Measurements from ENCODE around the gene MOGAT1. TPM values are rescaled to one million over a fixed set of nuclear protein-coding genes. Genes with fewer than 3 reads are reported as not detected.

The MOGAT1 gene
- total RNA-seq, 1 donor: not detected

- Histone ChIP-seq H3K4me1 (ENCODE audit: insufficient read depth, low read length) (peaks cover 12% of the 10 kb centered on the region), H3K79me2 (ENCODE audit: insufficient read depth, low read length) (peaks cover 46% of the 10 kb centered on the region), H3K9me3 (ENCODE audit: low read depth, low read length) (no peaks in the 10 kb centered on the region), H4K20me1 (ENCODE audit: insufficient read depth, low read length) (peaks cover under 1% of the 10 kb centered on the region), H3K4me2 (ENCODE audit: insufficient read depth, low read length) (peak overlapping the region; percentile 93), H3K36me3 (ENCODE audit: insufficient read depth, low read length) (no peaks in the 10 kb centered on the region), H3K27ac (ENCODE audit: low read depth, low read length) (peak overlapping the region; percentile 98), H2AFZ (ENCODE audit: low read length) (peak overlapping the region; percentile 87), H3K4me3 (ENCODE audit: insufficient read depth, low read length) (peak overlapping the region; percentile 94), H3K27me3 (ENCODE audit: insufficient read depth, low read length) (no peaks in the 10 kb centered on the region)
- no peak for TF ChIP-seq CTCF (IDR thresholded peaks at IDR 0.05; ENCODE audit: extremely low read depth, low read depth, low read length)
- DNase-seq (ENCODE audit: insufficient read length, low spot score, missing footprints): no peak
These were observed 14.7 kb upstream of the MOGAT1 start for GRCh38 chr2:222656526-222657446.

GRCh38 chr2:222663479-222663878 is 8.0 kb upstream of the MOGAT1 start:
- no peak overlapping the region for H3K4me2 ChIP-seq (ENCODE audit: insufficient read depth, low read length)
- no peaks in the 10 kb centered on the region for H3K36me3 ChIP-seq (ENCODE audit: insufficient read depth, low read length)
- H3K27ac ChIP-seq (ENCODE audit: low read depth, low read length): no peak overlapping the region
- no peaks in the 10 kb centered on the region for H4K20me1 ChIP-seq (ENCODE audit: insufficient read depth, low read length)
- H3K4me1 ChIP-seq (ENCODE audit: insufficient read depth, low read length): no peaks in the 10 kb centered on the region
- H3K27me3 ChIP-seq (ENCODE audit: insufficient read depth, low read length): peaks cover 2% of the 10 kb centered on the region
- no peaks in the 10 kb centered on the region for H3K79me2 ChIP-seq (ENCODE audit: insufficient read depth, low read length)
- no peaks in the 10 kb centered on the region for H3K9me3 ChIP-seq (ENCODE audit: low read depth, low read length)
- TF ChIP-seq CTCF (IDR thresholded peaks at IDR 0.05; ENCODE audit: extremely low read depth, low read depth, low read length): no peak
- DNase-seq (ENCODE audit: insufficient read length, low spot score, missing footprints): no peak
- no peak overlapping the region for H2AFZ ChIP-seq (ENCODE audit: low read length)
- H3K4me3 ChIP-seq (ENCODE audit: insufficient read depth, low read length): no peak overlapping the region

GRCh38 chr2:222668494-222669154 is 2.8 kb upstream of the MOGAT1 start:
- Histone ChIP-seq H3K79me2 (ENCODE audit: insufficient read depth, low read length) (no peaks in the 10 kb centered on the region), H3K27me3 (ENCODE audit: insufficient read depth, low read length) (peaks cover 10% of the 10 kb centered on the region), H3K4me2 (ENCODE audit: insufficient read depth, low read length) (no peak overlapping the region), H3K36me3 (ENCODE audit: insufficient read depth, low read length) (no peaks in the 10 kb centered on the region), H3K27ac (ENCODE audit: low read depth, low read length) (no peak overlapping the region), H3K9me3 (ENCODE audit: low read depth, low read length) (no peaks in the 10 kb centered on the region), H3K4me3 (ENCODE audit: insufficient read depth, low read length) (no peak overlapping the region), H3K4me1 (ENCODE audit: insufficient read depth, low read length) (peaks cover 7% of the 10 kb centered on the region), H2AFZ (ENCODE audit: low read length) (no peak overlapping the region), H4K20me1 (ENCODE audit: insufficient read depth, low read length) (no peaks in the 10 kb centered on the region)
- no peak for DNase-seq (ENCODE audit: insufficient read length, low spot score, missing footprints)
- TF ChIP-seq CTCF (IDR thresholded peaks at IDR 0.05; ENCODE audit: extremely low read depth, low read depth, low read length): no peak

- no peak overlapping the region for H2AFZ ChIP-seq (ENCODE audit: low read length)
- H3K9me3 ChIP-seq (ENCODE audit: low read depth, low read length): no peaks in the 10 kb centered on the region
- H3K36me3 ChIP-seq (ENCODE audit: insufficient read depth, low read length): no peaks in the 10 kb centered on the region
- DNase-seq (ENCODE audit: insufficient read length, low spot score, missing footprints): no peak
- TF ChIP-seq CTCF (IDR thresholded peaks at IDR 0.05; ENCODE audit: extremely low read depth, low read depth, low read length): no peak
- H3K27ac ChIP-seq (ENCODE audit: low read depth, low read length): no peak overlapping the region
- peaks cover 10% of the 10 kb centered on the region for H3K27me3 ChIP-seq (ENCODE audit: insufficient read depth, low read length)
- H3K4me1 ChIP-seq (ENCODE audit: insufficient read depth, low read length): peaks cover 7% of the 10 kb centered on the region
- no peaks in the 10 kb centered on the region for H4K20me1 ChIP-seq (ENCODE audit: insufficient read depth, low read length)
- H3K79me2 ChIP-seq (ENCODE audit: insufficient read depth, low read length): no peaks in the 10 kb centered on the region
- no peak overlapping the region for H3K4me3 ChIP-seq (ENCODE audit: insufficient read depth, low read length)
- no peak overlapping the region for H3K4me2 ChIP-seq (ENCODE audit: insufficient read depth, low read length)
These were observed 2.1 kb upstream of the MOGAT1 start for GRCh38 chr2:222669353-222669752.

All from osteoblast (primary cell).